ENCODE results near the gene DYNC1LI1. TPM values are rescaled to one million over a fixed set of nuclear protein-coding genes. Genes with fewer than 3 reads are reported as not detected.

DYNC1LI1 gene
- total and polyA plus RNA-seq, 9 of the 15 experiments (the other 6 are each of a cell fraction or from before 2014, with no cell fraction given): 21.0 to 85.4 (median 61.3) TPM

DNA sequence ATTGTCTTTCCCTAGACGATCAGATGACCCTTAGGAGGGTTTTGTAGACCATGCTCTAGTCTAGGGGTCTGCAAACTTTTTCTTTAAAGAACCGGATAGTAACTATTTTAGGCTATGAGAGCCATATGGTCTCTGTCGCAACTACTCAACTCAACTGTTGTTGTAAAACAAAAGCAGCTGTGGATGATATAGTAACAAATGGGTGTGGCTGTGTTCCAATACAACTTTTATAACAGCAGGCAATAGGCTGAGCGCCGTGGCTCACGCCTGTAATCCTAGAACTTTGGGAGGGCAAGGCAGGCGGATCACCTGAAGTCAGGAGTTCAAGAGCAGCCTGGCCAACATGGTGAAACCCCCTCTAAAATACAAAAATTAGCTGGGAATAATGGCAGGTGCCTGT, 61.9 kb downstream of the DYNC1LI1 start:
- BruUV-seq (replicated peaks): no TSS peak
- TF ChIP-seq ZNF232 (CRISPR knock-in tag; IDR thresholded peaks at IDR 0.05) (no peak), DDX20 (tag; IDR thresholded peaks at IDR 0.05; ENCODE audit: low read depth) (no peak), POLR3G (IDR thresholded peaks at IDR 0.05; ENCODE audit: extremely low read depth, insufficient read length, insufficient replicate concordance) (no peak), POLR2H (tag; IDR thresholded peaks at IDR 0.05; ENCODE audit: low read depth) (no peak), TCF7L2 (IDR thresholded peaks at IDR 0.05; ENCODE audit: low read depth, low read length) (no peak), ZNF77 (CRISPR knock-in tag; IDR thresholded peaks at IDR 0.05) (no peak), KDM4B (IDR thresholded peaks at IDR 0.05; ENCODE audit: borderline replicate concordance in 2 of 2, low read depth in 1 of 2) (no peak), MTA3 (IDR thresholded peaks at IDR 0.05; ENCODE audit: borderline replicate concordance) (no peak), ARHGAP35 (IDR thresholded peaks at IDR 0.05; ENCODE audit: partially characterized antibody) (no peak), HDAC3 (IDR thresholded peaks at IDR 0.05; ENCODE audit: borderline replicate concordance, partially characterized antibody) (no peak), RBM25 (IDR thresholded peaks at IDR 0.05; ENCODE audit: low read depth, low read length, severe bottlenecking) (no peak)
- TF ChIP-seq, protein P1, sequence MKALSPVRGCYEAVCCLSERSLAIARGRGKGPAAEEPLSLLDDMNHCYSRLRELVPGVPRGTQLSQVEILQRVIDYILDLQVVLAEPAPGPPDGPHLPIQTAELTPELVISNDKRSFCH (CRISPR knock-in tag; IDR thresholded peaks at IDR 0.05): no peak
- TF ChIP-seq, protein P1 (tag; IDR thresholded peaks at IDR 0.05): no peak
- no peaks in the 10 kb centered on the region for H3K27me3 ChIP-seq (ENCODE audit: control insufficient read depth in 2 of 2, insufficient read depth in 2 of 2, low read length in 2 of 2)
- no peaks in the 10 kb centered on the region for H3K36me3 ChIP-seq (ENCODE audit: control insufficient read depth, insufficient read depth, low read length)
- CTCF ChIA-PET (ENCODE audit: low intra/inter-chr PET ratio): no interaction called here
- H3K9me3 ChIP-seq (replicated peaks; ENCODE audit: control insufficient read depth, insufficient read depth, low read depth, low read length): no peaks in the 10 kb centered on the region
- no peak overlapping the region for H3K27ac ChIP-seq (ENCODE audit: extremely low read depth, low read depth, low read length)
- 26% methylated on average over 7 of the region's 7 CpGs for WGBS (ENCODE audit: insufficient coverage, low coverage, missing lambda C conversion rate)
- ATAC-seq: no peak
- H3K4me1 ChIP-seq (replicated peaks in 1 of 2; ENCODE audit: control insufficient read depth in 2 of 2, insufficient read depth in 2 of 2, low read length in 2 of 2): no peaks in the 10 kb centered on the region; a peak in 1 of 5 replicates
- no peak overlapping the region for H3K4me2 ChIP-seq (ENCODE audit: insufficient read depth, low read length)
- POLR2A ChIA-PET: no interaction called here
- no peak for DNase-seq (ENCODE audit: extremely low read depth in 1 of 4, low spot score in 3 of 4)
- H3K9me1 ChIP-seq (ENCODE audit: control insufficient read depth, insufficient read depth, low read length): no peaks in the 10 kb centered on the region
- no peak overlapping the region for H3K9ac ChIP-seq (ENCODE audit: insufficient read depth in 1 of 2, low read depth in 2 of 2, low read length in 2 of 2)
- FAIRE-seq: no peak
- H3K79me2 ChIP-seq (ENCODE audit: control insufficient read depth, insufficient read depth, low read length): no peaks in the 10 kb centered on the region
- H3K4me3 ChIP-seq: no peak overlapping the region
- intact Hi-C loops (cut with micrococcal nuclease): no loop called here
- in situ Hi-C loops (cut with MboI): loop anchor here (5.0 kb wide), 1 partner anchor 424 kb away; no protein-coding TSS in a partner anchor
- no peak overlapping the region for H2AFZ ChIP-seq (ENCODE audit: low read depth, low read length)
- no peaks in the 10 kb centered on the region for H4K20me1 ChIP-seq (replicated peaks; ENCODE audit: control insufficient read depth, insufficient read depth, low read length)

Measured in K562 (cell line).